IMR-90 (cell line): ENCODE results near the gene PLXNB1.

Source experiments
- POLR2A ChIP-seq: IDR thresholded peaks from 2 replicates; pipeline ENCODE4 v1.6.1; 2012; ENCODE audit warnings: mild to moderate bottlenecking, low read depth, low read length
- SMC3 ChIP-seq: fragments of 150-350 bp; IDR thresholded peaks from 2 replicates; pipeline ENCODE4 v1.6.1; 2016; ENCODE audit warnings: low read depth, mild to moderate bottlenecking, antibody characterized with exemption, low read length, moderate library complexity
- TF ChIP-seq, protein P1 (sequence below): conservative IDR thresholded peaks from 2 replicates; pipeline ENCODE4 v1.5.1; 2012; ENCODE audit warnings: mild to moderate bottlenecking, low read depth, low read length, improper control_type of control experiment

DNA sequence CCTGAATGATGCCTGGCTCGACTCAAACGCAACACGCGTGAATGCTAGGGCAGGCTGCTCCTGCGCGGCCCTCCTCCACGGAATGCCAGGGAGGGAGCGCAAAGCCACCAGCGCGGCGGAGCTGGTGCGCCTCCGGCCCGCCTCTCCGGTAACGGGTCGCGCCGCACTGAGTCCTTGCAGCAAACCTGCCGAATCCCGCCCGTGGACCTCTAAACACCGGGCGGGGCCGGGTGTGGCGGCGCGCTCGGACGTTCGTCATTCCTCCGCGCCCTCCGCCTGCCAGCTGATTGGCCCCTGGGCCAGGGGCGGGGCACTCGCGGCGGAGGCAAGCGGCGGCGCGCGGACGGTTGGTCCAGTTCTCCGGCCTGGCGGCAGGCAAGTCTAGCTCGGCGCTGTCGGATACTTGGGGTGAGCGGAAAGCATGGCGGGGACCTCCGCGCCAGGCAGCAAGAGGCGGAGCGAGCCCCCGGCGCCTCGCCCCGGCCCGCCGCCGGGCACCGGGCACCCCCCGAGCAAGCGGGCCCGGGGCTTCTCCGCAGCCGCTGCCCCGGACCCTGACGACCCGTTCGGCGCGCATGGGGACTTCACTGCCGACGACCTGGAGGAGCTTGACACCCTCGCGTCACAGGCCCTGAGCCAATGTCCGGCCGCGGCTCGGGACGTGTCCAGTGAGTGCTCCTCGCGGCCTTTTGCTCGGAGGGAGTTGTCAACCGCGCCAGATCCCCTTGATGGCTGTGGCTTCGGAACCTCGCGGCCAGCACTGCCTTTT, 16.7 kb upstream of the PLXNB1 start, which contains the start of gene ATRIP:
- TF ChIP-seq, protein P1, sequence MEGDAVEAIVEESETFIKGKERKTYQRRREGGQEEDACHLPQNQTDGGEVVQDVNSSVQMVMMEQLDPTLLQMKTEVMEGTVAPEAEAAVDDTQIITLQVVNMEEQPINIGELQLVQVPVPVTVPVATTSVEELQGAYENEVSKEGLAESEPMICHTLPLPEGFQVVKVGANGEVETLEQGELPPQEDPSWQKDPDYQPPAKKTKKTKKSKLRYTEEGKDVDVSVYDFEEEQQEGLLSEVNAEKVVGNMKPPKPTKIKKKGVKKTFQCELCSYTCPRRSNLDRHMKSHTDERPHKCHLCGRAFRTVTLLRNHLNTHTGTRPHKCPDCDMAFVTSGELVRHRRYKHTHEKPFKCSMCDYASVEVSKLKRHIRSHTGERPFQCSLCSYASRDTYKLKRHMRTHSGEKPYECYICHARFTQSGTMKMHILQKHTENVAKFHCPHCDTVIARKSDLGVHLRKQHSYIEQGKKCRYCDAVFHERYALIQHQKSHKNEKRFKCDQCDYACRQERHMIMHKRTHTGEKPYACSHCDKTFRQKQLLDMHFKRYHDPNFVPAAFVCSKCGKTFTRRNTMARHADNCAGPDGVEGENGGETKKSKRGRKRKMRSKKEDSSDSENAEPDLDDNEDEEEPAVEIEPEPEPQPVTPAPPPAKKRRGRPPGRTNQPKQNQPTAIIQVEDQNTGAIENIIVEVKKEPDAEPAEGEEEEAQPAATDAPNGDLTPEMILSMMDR, result no peak
- peak; percentile 92 for TF ChIP-seq POLR2A
- no peak for TF ChIP-seq SMC3
